Fibroblast of upper back skin (primary cell): ENCODE data around the gene HAPSTR1.

Experiments used
- DNase-seq: peaks from one replicate; pipeline ENCODE4 v3.0.0-alpha.2; 2013

Gene HAPSTR1

DNA sequence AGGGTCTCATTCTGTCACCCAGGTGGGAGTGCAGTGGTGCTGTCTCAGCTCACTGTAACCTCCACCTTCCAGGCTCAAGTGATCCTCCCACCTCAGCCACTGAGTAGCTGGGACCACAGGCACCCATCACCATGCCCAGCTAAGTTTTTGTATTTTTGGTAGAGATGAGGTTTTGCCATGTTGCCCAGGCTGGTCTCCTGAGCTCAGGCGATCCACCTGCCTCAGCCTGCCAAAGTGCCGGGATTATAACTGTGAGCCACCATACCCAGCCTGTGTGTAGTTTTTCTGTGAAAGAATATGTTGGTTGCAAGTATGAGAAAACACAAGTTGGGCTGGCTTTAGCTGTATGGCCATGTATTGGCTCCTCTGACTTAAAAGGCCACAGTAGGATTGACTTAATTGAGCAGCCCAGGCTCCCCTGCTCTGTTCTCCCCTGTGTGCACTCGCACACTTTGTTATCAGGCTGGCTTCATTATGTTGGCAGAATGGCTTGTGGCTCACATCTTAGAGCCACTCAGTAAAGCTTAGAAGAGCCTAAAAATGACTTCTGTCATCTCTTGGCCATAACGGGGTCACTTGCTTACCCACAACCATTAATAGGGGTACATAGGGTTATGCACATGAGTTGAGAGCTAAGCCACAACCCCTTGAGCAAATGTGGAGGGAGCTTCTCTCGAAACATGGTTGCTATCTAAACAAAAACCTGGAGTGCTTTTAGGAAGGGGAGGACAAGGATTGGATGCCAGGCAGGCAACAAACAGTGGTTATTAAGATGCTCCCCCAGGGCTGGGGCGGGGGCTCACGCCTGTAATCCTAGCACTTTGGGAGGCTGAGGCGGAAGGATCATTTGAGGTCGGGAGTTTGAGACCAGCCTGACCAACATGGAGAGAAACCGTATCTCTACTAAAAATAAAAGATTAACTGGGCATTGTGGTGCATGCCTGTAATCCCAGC lies 6.1 kb downstream of the HAPSTR1 start:
- DNase-seq: no peak

DNA sequence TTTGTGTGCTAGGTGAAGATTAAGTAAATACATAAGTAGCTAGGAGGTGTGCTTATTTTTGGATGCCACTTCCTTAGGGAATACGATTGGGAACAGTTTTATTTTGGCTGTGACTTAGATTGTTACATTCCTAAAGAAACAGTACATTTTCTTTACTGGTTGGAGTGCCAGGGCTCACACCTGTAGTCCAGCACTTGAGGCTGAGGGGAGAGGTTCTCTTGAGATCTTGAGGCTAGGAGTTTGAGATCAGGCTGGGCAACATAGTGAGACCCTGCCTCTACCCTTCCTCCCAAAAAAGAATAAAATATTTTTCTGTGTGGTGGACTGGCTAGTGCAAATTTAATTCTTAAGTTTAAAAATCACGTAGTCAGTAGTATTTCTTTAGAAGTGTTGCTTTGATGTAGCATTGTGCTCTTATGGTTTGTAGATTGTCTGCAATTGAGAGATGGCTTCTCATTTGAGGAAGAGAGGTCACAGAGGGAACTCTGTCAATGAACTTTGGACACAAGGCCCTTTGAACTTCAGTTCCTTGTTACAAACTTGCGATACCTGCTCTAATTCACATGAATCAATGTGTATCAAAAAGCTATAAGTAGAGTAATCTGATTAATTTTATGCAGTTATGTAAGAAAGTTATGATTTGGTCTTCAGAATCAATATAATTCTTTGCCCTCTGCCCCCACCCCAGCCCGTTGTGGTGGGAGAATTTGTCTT lies 7.1 kb downstream of the HAPSTR1 start:
- DNase-seq: no peak

DNA sequence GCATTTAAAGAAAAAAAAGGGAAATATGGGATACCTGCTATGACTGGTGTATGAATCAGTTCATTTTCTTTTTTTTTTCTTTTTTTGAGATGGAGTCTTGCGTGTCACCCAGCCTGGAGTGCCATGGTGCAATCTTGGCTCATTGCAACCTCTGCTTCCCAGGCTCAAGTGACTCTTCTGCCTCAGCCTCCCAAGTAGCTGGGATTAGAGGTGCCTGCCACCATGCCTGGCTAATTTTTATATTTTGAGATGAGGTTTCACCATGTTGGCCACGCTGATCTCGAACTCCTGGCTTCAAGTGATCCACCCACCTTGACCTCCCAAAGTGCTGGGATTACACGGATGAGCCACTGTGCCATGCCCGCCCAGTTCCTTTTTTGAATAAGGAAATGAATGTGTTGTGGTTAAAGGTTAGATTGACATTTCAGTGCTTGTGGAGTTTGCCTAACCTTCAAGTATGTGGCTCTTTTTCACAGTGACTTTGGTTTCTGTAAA lies 7.7 kb downstream of the HAPSTR1 start:
- DNase-seq: no peak

DNA sequence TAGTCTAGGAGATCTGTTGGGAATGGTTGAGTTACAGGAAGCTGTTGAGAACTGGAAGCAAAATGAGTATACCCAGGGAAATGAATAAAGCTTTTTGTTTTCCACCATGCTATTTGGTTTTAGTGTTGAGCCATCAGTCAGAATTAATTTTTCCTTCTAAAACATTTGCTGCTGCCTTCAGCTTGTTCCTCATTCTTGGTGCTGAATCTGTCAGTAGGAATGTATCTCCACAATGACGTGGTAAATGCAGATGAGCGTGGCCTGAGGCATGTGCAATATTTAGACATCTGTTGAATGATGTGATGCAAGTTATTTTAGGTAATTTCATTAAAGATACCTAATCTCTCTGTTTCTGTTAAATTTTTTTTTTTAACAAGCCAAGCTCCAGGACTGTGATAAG lies 10.9 kb downstream of the HAPSTR1 start:
- DNase-seq: peak; percentile 90

DNA sequence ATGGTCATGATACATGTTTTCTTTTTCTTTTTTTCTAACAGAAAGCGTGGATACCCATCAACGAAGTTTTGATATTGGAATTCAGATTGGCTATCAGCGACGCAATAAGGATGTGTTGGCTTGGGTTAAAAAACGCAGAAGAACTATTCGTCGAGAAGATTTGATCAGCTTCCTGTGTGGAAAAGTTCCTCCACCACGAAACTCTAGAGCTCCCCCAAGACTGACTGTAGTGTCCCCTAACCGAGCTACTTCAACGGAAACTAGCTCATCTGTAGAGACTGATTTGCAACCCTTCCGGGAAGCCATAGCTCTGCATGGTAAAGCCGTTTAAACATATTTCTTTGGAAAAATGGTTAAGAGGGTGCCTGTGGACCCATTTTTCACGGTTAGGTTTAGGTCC lies 11.5 kb downstream of the HAPSTR1 start:
- DNase-seq: no peak

DNA sequence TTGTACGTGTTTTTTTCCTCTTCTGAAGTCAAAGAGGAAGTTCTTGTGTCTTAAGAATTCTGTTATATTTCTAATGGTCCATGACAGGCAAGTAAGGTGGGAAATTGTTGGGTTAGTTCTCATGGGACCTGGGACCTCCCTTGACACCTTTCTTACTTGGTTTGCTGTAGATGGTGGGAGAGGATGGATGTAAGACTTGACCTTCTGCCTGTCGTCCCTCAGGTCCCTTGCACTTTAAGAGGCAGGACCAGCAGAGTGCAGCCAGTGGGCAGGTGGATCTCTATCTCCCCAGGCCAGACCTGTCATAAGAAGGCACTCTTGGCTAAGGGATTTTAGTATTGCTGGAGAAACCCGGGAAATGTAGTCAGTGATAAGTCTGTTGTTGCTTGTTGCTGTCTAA lies 12.1 kb downstream of the HAPSTR1 start:
- DNase-seq: no peak

DNA sequence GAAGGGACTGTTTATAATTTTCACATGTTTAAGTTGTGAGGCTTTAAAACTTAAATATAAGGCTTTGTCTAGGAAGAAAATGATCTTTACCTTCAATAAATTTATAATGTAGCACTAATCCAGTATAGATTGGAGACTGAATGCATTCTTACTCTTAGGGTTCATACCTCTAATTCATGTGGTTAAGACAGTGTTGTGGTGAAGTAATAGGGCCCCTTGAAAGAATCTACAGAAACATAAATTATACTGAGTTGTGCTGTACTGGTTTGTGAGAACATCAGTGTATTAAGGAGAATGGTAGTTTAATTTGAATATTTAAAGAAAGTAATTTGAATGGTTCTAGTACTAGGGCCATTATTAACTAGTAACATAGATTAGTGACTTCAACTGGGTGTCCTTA lies 13.7 kb downstream of the HAPSTR1 start:
- DNase-seq: peak; percentile 53

DNA sequence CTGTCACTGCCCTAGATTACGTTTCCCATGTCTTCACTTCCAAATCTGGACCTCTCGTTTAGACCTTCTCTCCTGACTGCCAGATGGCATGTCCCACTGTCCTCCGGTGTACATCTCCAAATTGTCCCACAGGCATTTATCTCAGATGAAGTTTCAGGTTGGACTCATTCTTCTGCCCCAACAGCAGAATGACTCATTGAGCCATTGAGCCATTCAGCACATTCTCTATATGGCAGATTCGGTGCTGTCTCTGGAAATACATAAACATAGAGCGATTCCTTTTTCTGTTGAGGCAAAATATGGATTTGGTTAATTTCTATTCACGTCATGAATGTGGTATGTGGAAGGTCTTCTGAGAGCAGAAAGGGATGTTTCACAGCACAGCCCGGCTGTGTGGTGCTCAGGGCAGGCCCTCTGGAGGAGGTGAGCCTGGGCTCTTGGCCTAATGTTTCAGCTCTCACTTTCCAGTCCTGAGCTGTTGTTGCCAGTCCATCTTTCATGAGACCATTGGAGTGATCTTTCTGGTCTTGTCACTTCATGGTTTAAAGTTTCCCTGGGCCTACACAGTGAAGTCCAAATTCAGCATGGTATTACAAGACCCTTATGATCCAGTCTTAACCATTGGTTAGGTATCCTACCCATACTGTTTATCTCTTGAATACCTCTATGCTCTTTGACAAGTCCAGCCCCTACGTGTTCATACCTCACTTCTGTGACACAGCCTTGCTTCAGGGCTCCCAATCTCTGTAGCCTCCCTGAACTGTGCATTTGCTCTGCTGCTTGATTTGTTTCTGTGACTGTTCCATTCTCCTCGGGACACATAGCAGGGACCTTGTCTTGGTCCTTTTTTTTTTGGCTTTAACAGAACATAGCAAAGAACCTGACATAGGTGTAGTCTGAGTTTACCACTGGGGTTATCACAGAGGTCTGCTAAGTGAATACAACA lies 15.9 kb downstream of the HAPSTR1 start:
- no peak for DNase-seq

DNA sequence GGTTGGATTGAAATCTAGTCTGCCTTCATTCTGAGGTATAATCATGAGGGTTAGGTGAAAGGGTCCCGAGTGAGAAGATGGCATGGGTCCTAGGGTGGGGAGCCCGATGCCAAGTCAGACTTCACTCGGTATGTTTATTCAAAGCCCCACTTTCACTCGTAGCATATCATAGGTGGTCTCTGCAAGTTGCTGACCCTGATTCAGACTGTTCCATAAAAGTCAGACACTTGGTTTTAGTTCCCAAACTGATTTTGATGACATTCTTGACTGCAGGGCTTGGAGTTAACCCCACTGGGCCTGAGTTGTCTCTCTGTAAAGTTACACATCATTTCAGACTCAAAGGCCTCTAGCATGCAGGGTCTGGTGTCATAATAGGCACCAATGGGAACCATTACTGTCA lies 17.8 kb downstream of the HAPSTR1 start:
- no peak for DNase-seq

DNA sequence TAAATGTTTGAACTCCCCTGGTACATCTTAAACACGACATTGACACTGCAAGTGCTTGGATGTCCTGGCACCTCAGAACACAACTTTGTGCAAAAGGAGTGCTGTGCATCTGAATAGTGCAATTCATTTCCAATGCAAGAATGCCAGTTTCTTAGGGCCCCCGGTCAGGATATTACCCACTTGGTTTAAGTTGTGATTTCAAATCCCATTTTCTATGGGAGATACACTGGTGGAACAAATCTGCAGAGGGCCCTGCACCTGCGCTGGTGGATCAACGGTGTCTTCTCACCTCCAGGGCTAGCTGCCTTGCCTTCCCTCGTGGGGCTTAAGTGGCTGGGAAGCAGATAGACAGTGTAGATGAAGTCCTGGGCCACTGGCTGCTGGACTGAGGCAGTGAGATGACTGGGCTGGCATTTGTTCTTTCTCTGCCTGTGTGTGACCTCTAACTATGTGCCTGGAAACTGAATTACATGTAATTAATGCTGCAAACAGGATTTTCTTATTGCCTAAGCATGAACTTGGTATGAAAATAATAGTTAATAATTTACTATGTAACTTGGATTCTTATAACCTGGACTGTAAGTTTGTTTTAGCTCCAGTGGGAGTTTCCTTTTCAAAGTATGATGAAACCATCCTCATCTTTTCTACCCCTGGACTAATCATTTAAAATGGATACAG lies 20.9 kb downstream of the HAPSTR1 start:
- DNase-seq: no peak

DNA sequence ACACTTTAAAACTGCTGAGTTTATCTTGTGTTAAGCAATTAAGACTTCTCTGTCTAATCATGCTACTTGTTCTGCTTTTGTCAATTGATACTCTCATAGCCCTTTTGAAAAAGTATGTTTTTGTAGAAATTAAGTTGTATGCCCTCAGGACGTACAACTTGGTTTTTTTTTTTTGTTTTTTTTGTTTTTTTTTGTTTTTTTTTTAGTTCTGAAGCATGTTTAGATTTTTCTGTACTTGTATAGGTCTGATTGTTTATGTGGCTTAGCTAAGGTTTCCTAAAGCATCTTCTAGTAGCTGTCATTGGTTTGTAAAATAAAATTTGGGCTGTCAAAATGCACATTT lies 21.4 kb downstream of the HAPSTR1 start:
- no peak for DNase-seq

DNA sequence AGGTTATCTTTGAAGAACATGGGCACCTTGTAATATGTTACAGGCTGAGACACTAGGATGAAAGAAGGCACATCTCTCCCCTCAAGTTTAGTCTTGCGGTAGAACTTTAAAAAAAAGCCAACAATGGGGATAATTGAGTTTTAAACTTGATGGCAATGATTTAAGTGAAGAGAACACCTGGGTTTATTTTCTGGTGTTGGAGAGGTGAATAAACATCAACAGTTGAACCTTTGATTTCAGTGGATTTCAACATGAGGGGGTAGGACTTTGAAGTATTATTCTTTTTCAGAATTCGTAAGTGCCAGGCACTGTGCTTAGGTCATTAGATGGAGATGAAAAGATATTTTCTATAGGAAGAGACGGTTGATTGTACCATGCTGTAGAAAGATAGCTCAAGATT lies 22.3 kb downstream of the HAPSTR1 start:
- no peak for DNase-seq

DNA sequence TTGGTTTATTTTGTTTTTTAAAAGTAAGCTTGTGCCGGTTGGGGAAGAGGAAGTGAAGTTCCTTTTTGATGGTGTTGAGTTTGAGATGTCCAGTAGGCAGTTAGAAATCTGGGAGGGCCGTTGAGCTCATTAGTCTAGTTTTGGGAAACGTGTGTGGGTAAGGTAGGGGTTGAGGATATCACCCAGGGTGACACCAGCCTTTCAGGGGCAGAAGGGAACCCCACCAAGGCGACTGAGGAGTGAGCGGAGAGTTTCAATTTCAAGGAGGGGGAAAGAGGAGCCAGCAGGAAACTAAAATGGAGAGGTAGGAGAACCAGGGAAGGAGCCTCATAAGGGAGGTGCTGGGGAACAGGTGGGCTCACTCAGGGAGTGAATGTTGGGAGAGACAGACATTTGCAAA lies 22.7 kb downstream of the HAPSTR1 start:
- no peak for DNase-seq

DNA sequence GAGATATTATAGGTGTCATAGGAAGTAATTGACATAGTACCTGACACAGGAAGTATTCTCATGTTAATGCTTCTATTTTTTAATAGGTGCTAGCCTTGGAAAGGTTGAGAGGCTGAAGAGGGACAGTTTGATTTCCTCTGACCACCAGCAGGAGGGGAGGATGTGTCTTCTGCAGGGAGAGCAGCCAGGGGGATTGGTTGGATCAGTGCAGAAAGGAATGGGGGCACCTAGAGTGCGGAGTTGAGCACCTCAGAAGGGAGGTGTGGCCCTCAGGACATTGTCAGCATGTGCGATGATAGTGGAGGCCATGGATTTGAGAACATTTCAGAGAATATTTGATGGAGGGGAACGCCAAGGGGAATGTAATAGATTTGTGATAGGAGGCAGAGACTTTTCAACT lies 23.4 kb downstream of the HAPSTR1 start:
- no peak for DNase-seq

DNA sequence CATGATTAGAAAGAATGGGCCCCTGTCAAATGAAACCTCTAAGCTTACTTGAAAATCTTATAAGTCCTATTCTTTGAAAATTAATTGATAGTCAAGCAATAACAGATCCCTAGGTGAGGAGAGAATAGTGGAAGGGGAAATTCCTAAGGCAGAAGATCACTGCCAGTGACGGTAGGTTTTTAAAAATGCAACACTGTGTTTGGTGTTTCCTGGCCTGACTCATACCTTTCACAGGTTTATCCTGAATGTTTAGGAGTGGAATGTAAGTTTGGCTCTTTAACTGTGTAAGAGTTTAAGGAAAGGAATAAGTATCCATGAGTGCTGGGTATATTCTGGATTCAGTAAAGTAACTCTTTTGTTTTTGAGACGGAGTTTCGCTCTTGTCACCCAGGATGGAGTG lies 23.8 kb downstream of the HAPSTR1 start:
- DNase-seq: no peak

DNA sequence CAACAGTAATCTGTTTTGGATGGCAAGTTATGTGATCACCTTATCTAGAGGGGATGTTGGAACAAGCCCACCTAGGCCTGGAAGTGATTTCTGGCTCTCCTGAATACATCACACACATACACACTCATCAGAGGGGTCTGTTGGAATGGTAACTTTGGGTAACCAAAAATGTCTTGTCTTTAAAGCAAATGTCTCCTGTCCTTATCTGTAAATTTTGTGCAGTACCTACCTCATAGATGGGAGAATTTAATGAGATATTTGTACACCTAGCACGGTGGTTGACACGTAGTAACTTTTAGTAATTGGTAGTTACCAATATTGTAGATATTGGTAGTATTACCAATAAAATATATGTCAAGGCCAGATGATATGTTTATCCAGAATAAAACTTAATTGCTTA lies 24.7 kb downstream of the HAPSTR1 start:
- no peak for DNase-seq

DNA sequence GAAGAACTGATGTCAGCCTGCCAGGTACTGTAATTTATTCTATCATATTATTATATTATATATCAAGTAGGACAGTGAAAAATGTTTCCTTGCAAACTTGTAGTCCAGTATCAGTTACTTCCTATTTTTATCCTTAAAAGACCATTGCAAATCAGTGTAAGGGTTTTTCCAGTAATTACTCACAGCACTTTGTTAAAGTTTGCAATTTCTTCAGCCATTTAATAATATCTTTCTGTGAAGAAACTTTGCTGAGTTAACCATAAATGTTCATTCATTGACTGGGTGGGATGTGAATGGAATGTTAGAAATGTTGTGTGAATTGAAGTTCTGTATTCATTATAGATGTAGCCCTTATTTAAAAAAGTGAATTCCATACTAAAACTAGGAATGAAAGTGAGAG lies 26.7 kb downstream of the HAPSTR1 start:
- DNase-seq: no peak

DNA sequence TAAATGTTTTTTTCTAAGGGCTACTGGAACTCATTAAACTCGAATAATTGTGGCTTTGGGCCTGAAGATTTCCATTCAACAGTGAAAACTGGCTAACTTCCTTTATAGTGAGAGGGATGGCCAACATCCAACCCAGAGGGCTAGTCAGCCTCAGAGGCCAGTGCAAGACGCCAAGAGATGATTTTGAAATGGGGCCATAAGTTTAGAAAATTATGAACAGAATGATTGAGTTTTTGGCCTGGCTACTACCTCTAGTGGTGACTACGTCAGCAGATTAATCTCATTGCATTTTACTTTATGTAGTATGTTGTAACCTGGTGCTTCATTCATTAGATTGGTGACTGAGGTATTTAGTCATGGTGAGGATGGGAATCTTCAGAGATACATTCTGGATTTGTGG lies 28.4 kb downstream of the HAPSTR1 start:
- peak; percentile 96 for DNase-seq

DNA sequence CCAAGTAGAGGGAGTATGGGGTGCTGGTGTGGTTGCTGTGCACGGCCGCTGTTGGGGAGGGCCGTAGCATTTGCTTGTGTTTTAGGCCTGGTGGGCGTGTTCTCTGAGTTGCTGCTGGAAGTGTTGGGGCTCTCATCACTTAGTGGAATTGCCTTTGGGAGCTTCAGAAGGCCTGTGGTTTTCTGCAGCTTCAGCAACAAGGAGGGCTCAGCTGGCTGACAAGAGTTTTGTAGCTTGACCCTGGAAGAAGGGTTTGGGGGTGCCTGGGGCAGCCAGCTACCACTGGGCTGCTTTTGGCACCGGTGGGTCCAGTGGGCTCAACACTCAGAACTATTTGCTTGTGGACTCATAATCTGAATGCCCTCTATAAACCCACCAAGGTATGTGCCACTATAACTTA lies 30.9 kb downstream of the HAPSTR1 start:
- DNase-seq: no peak

DNA sequence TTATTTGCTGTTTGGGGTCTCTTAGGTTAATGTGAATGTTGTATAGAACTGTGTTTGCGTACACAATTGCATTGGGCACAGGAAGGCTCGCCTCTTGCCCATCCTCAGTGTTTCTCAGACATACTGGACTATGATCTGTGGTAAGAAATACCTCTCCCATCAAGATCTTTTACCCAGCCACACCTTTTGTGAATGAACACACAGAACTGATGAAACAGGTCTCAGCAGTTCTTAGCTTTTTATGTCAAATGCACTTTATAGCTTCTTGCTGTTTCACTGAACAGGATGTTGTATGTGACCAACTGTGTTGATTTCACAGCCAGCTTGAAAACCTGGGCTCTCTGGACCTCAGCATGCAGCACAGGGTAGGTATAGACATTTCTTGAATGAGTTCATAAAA lies 31.5 kb downstream of the HAPSTR1 start:
- no peak for DNase-seq

DNA sequence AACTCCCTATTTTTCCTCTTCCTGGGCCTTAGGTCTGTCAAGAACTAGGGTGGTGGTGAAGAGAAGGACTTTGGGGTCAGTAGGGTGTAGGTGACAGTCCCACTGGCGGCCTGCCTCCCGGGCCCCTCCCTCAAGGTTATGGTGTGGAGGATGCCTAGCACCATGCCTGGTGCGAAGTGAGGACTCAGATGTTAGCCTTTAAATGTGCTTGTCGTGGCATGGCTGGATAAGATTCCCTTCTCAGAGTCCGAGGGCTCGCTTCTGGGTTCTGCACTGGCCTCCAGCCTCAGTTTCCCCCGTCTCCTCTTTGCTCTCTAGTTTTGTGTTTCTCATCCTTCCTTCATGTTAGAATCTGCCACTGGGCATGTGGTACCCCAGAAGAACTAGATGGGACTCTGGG lies 32.0 kb downstream of the HAPSTR1 start:
- no peak for DNase-seq

DNA sequence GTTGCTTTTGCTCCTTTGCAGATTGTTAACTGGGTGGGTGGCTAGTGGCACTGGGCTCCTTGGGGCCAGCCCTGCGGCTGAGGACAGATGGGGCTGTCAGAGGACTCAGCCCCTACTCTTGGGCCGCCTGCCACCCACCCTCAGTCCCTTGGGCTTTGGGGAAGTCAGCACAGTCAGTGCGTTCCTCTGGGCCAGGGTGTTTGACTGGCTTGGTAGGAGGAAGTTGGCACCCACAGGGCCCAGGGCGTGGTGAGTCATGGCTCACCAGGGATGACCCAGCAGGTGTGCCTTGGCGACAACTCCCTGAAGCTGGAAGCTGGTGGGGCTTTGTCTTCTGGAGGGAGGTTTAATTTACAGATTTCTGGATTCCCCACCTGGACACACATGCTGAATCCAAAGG lies 32.4 kb downstream of the HAPSTR1 start:
- DNase-seq: no peak

DNA sequence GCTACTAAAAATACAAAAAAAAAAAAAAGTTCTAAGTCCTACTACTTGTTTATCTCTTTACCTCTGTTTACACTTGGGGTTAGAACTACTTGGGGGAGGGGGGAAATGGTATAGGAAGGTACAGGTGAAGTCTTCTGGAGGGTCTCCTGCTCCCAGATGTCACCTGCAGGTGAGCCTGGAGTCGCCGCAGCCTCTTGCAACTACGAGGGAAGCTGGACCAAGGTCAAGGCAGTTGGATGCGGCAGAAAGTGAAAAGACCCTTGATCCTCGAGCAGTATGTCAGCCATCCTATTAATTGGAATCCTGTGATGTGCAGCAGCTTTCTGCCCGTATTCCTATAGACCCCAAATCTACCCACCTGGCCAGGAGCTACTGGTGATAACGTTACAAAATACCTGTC lies 33.0 kb downstream of the HAPSTR1 start:
- DNase-seq: no peak
